Pons (tissue), 1 donor: ENCODE results near the gene CRYBG1.
"Not testable (repeated sequence)": the region's sequence is repeated elsewhere in the genome, so short reads cannot be mapped to it uniquely, and the experiment has no call there.

Experiments used
- DNase-seq: peaks from one replicate; pipeline ENCODE4 v3.0.0-alpha.2; 2016; ENCODE audit warnings: low spot score

CRYBG1 gene

GRCh38 chr6:106549521-106549920 lies 189.0 kb downstream of the CRYBG1 start:
- no peak for DNase-seq

- DNase-seq: no peak
Observed at GRCh38 chr6:106551155-106551554, 190.6 kb downstream of the CRYBG1 start.

GRCh38 chr6:106553440-106553839 lies 192.9 kb downstream of the CRYBG1 start:
- DNase-seq: no peak

- no peak for DNase-seq
Observed at GRCh38 chr6:106555767-106556166, 195.2 kb downstream of the CRYBG1 start.

- DNase-seq: peak; percentile 36
Observed at GRCh38 chr6:106556368-106556960, 195.9 kb downstream of the CRYBG1 start.

GRCh38 chr6:106557837-106558236 lies 197.3 kb downstream of the CRYBG1 start:
- no peak for DNase-seq

- DNase-seq: no peak
Observed at GRCh38 chr6:106558364-106558763, 197.8 kb downstream of the CRYBG1 start.

- DNase-seq: not testable (repeated sequence)
Observed at GRCh38 chr6:106559659-106560058, 199.1 kb downstream of the CRYBG1 start.

- DNase-seq: no peak
Observed at GRCh38 chr6:106560996-106561685, 200.6 kb downstream of the CRYBG1 start.

- no peak for DNase-seq
Observed at GRCh38 chr6:106561686-106562405, 201.3 kb downstream of the CRYBG1 start.

GRCh38 chr6:106563614-106564013 lies 203.1 kb downstream of the CRYBG1 start:
- no peak for DNase-seq

GRCh38 chr6:106564476-106564875 lies 204.0 kb downstream of the CRYBG1 start:
- DNase-seq: no peak

- no peak for DNase-seq
Observed at GRCh38 chr6:106568530-106568929, 208.0 kb downstream of the CRYBG1 start.

GRCh38 chr6:106569428-106569827 lies 208.9 kb downstream of the CRYBG1 start:
- DNase-seq: no peak

GRCh38 chr6:106572436-106572835 lies 211.9 kb downstream of the CRYBG1 start:
- no peak for DNase-seq

GRCh38 chr6:106572875-106573585 lies 212.5 kb downstream of the CRYBG1 start:
- DNase-seq: no peak

- peak; percentile 78 for DNase-seq
Observed at GRCh38 chr6:106574741-106575458, 214.4 kb downstream of the CRYBG1 start.

- no peak for DNase-seq
Observed at GRCh38 chr6:106579281-106579680, 218.8 kb downstream of the CRYBG1 start.

GRCh38 chr6:106581468-106581867 lies 221.0 kb downstream of the CRYBG1 start:
- no peak for DNase-seq

- no peak for DNase-seq
Observed at GRCh38 chr6:106586815-106587415, 226.4 kb downstream of the CRYBG1 start.

GRCh38 chr6:106588937-106589336 lies 228.4 kb downstream of the CRYBG1 start:
- DNase-seq: not testable (repeated sequence)
